HG03571 (cell line): ENCODE results near the gene MAPRE3.
"Not testable (repeated sequence)": the region's sequence is repeated elsewhere in the genome, so short reads cannot be mapped to it uniquely, and the experiment has no call there.

Source experiments
- ATAC-seq: cut with Tn5 transposase; IDR thresholded peaks from one replicate; pipeline ENCODE4 v1.9.1; 2021; ENCODE audit not compliant: unreplicated experiment

Gene MAPRE3

GRCh38 chr2:26970244-26970927 is at the start of gene MAPRE3:
MAPRE3 (plus strand) TSS chr2:26970637; CDS start chr2:27022219, 51,582 bp downstream.
- no peak for ATAC-seq

- no peak for ATAC-seq
Observed at GRCh38 chr2:26921323-26921722, 49.1 kb upstream of the MAPRE3 start.

- no peak for ATAC-seq
Observed at GRCh38 chr2:26922405-26923188, 47.8 kb upstream of the MAPRE3 start.

- ATAC-seq: not testable (repeated sequence)
Observed at GRCh38 chr2:26923189-26923466, 47.3 kb upstream of the MAPRE3 start.

GRCh38 chr2:26924731-26925099 is 45.7 kb upstream of the MAPRE3 start:
- ATAC-seq: no peak

GRCh38 chr2:26925100-26925791 is 45.2 kb upstream of the MAPRE3 start:
- no peak for ATAC-seq

GRCh38 chr2:26927221-26927620 is 43.2 kb upstream of the MAPRE3 start:
- ATAC-seq: no peak

GRCh38 chr2:26932974-26933373 is 37.5 kb upstream of the MAPRE3 start:
- ATAC-seq: no peak

GRCh38 chr2:26933431-26934334 is 36.8 kb upstream of the MAPRE3 start:
- no peak for ATAC-seq

GRCh38 chr2:26934335-26934724 is 36.1 kb upstream of the MAPRE3 start:
- ATAC-seq: no peak

GRCh38 chr2:26934985-26935384 is 35.5 kb upstream of the MAPRE3 start:
- ATAC-seq: no peak

GRCh38 chr2:26936855-26937254 is 33.6 kb upstream of the MAPRE3 start:
- ATAC-seq: no peak

GRCh38 chr2:26938399-26939118 is 31.9 kb upstream of the MAPRE3 start:
- no peak for ATAC-seq

- no peak for ATAC-seq
Observed at GRCh38 chr2:26940001-26940400, 30.4 kb upstream of the MAPRE3 start.

- no peak for ATAC-seq
Observed at GRCh38 chr2:26941486-26941885, 29.0 kb upstream of the MAPRE3 start.

GRCh38 chr2:26942543-26943295 is 27.7 kb upstream of the MAPRE3 start:
- no peak for ATAC-seq

GRCh38 chr2:26945991-26946750 is 24.3 kb upstream of the MAPRE3 start:
- no peak for ATAC-seq

GRCh38 chr2:26946841-26947784 is 23.3 kb upstream of the MAPRE3 start:
- ATAC-seq: no peak
